ENCODE data around the gene KRR1.

Gene KRR1

GRCh38 chr12:75511116-75512048 is at the start of gene KRR1:
KRR1 (minus strand) TSS chr12:75511609; CDS start chr12:75511597, 12 bp downstream.
- peak within 1 kb of the TSS; percentile 66 to 87 for H3K9ac ChIP-seq (ENCODE audit: low read depth in 1 of 2, low read length in 2 of 2)
- peaks cover 6 to 10% of the 10 kb centered on the region in 2 donors for H3K4me1 ChIP-seq (ENCODE audit: control insufficient read depth in 2 of 2, insufficient read depth in 2 of 2, low read length in 2 of 2)
- H3K27me3 ChIP-seq (ENCODE audit: control insufficient read depth in 2 of 2, insufficient read depth in 2 of 2, low read length in 2 of 2) = no peaks in the 10 kb centered on the region
- H3K4me3 ChIP-seq (ENCODE audit: low read length in 2 of 2) = peak within 1 kb of the TSS; percentile 68 to 95
- peak within 1 kb of the TSS; percentile 23 to 39 for H3K27ac ChIP-seq (ENCODE audit: low read depth in 2 of 2, low read length in 2 of 2)
- no peaks in the 10 kb centered on the region for H3K9me3 ChIP-seq (ENCODE audit: control insufficient read depth in 2 of 2, low read length in 2 of 2)
- H3K36me3 ChIP-seq (ENCODE audit: control insufficient read depth in 2 of 2, insufficient read depth in 2 of 2, low read length in 2 of 2) = peaks cover 0 to 4% of the 10 kb centered on the region in 2 donors

GRCh38 chr12:75560167-75560566 is 48.8 kb upstream of the KRR1 start:
- H3K27ac ChIP-seq (ENCODE audit: low read depth in 2 of 2, low read length in 2 of 2) = no peak overlapping the region
- H3K36me3 ChIP-seq (ENCODE audit: control insufficient read depth in 2 of 2, insufficient read depth in 2 of 2, low read length in 2 of 2) = no peaks in the 10 kb centered on the region
- H3K4me3 ChIP-seq (ENCODE audit: low read length in 2 of 2) = no peak overlapping the region
- H3K4me1 ChIP-seq (ENCODE audit: control insufficient read depth in 2 of 2, insufficient read depth in 2 of 2, low read length in 2 of 2) = no peaks in the 10 kb centered on the region
- no peak overlapping the region for H3K9ac ChIP-seq (ENCODE audit: low read depth in 1 of 2, low read length in 2 of 2)
- H3K27me3 ChIP-seq (ENCODE audit: control insufficient read depth in 2 of 2, insufficient read depth in 2 of 2, low read length in 2 of 2) = no peaks in the 10 kb centered on the region
- H3K9me3 ChIP-seq (ENCODE audit: control insufficient read depth in 2 of 2, low read length in 2 of 2) = no peaks in the 10 kb centered on the region

- no peaks in the 10 kb centered on the region for H3K27me3 ChIP-seq (ENCODE audit: control insufficient read depth in 2 of 2, insufficient read depth in 2 of 2, low read length in 2 of 2)
- no peaks in the 10 kb centered on the region for H3K9me3 ChIP-seq (ENCODE audit: control insufficient read depth in 2 of 2, low read length in 2 of 2)
- no peaks in the 10 kb centered on the region for H3K4me1 ChIP-seq (ENCODE audit: control insufficient read depth in 2 of 2, insufficient read depth in 2 of 2, low read length in 2 of 2)
- H3K9ac ChIP-seq (ENCODE audit: low read depth in 1 of 2, low read length in 2 of 2) = no peak overlapping the region
- H3K27ac ChIP-seq (ENCODE audit: low read depth in 2 of 2, low read length in 2 of 2) = no peak overlapping the region
- H3K4me3 ChIP-seq (ENCODE audit: low read length in 2 of 2) = no peak overlapping the region
- H3K36me3 ChIP-seq (ENCODE audit: control insufficient read depth in 2 of 2, insufficient read depth in 2 of 2, low read length in 2 of 2) = no peaks in the 10 kb centered on the region
Measured at GRCh38 chr12:75558287-75558686, 46.9 kb upstream of the KRR1 start.

- H3K9me3 ChIP-seq (ENCODE audit: control insufficient read depth in 2 of 2, low read length in 2 of 2) = no peaks in the 10 kb centered on the region
- H3K27me3 ChIP-seq (ENCODE audit: control insufficient read depth in 2 of 2, insufficient read depth in 2 of 2, low read length in 2 of 2) = no peaks in the 10 kb centered on the region
- no peak overlapping the region for H3K4me3 ChIP-seq (ENCODE audit: low read length in 2 of 2)
- no peaks in the 10 kb centered on the region for H3K36me3 ChIP-seq (ENCODE audit: control insufficient read depth in 2 of 2, insufficient read depth in 2 of 2, low read length in 2 of 2)
- no peak overlapping the region for H3K27ac ChIP-seq (ENCODE audit: low read depth in 2 of 2, low read length in 2 of 2)
- no peaks in the 10 kb centered on the region for H3K4me1 ChIP-seq (ENCODE audit: control insufficient read depth in 2 of 2, insufficient read depth in 2 of 2, low read length in 2 of 2)
- H3K9ac ChIP-seq (ENCODE audit: low read depth in 1 of 2, low read length in 2 of 2) = no peak overlapping the region
Measured at GRCh38 chr12:75556311-75556899, 45.0 kb upstream of the KRR1 start.

GRCh38 chr12:75554556-75554880 is 43.1 kb upstream of the KRR1 start:
- H3K4me3 ChIP-seq (ENCODE audit: low read length in 2 of 2) = no peak overlapping the region
- no peaks in the 10 kb centered on the region for H3K36me3 ChIP-seq (ENCODE audit: control insufficient read depth in 2 of 2, insufficient read depth in 2 of 2, low read length in 2 of 2)
- no peaks in the 10 kb centered on the region for H3K9me3 ChIP-seq (ENCODE audit: control insufficient read depth in 2 of 2, low read length in 2 of 2)
- no peak overlapping the region for H3K27ac ChIP-seq (ENCODE audit: low read depth in 2 of 2, low read length in 2 of 2)
- H3K27me3 ChIP-seq (ENCODE audit: control insufficient read depth in 2 of 2, insufficient read depth in 2 of 2, low read length in 2 of 2) = no peaks in the 10 kb centered on the region
- H3K4me1 ChIP-seq (ENCODE audit: control insufficient read depth in 2 of 2, insufficient read depth in 2 of 2, low read length in 2 of 2) = no peaks in the 10 kb centered on the region
- H3K9ac ChIP-seq (ENCODE audit: low read depth in 1 of 2, low read length in 2 of 2) = no peak overlapping the region

GRCh38 chr12:75553836-75554555 is 42.6 kb upstream of the KRR1 start:
- Histone ChIP-seq H3K27ac (ENCODE audit: low read depth in 2 of 2, low read length in 2 of 2) (no peak overlapping the region), H3K9me3 (ENCODE audit: control insufficient read depth in 2 of 2, low read length in 2 of 2) (no peaks in the 10 kb centered on the region)

GRCh38 chr12:75553398-75553797 is 42.0 kb upstream of the KRR1 start:
- H3K27me3 ChIP-seq (ENCODE audit: control insufficient read depth in 2 of 2, insufficient read depth in 2 of 2, low read length in 2 of 2) = no peaks in the 10 kb centered on the region
- no peak overlapping the region for H3K27ac ChIP-seq (ENCODE audit: low read depth in 2 of 2, low read length in 2 of 2)
- no peaks in the 10 kb centered on the region for H3K9me3 ChIP-seq (ENCODE audit: control insufficient read depth in 2 of 2, low read length in 2 of 2)
- no peak overlapping the region for H3K4me3 ChIP-seq (ENCODE audit: low read length in 2 of 2)
- H3K36me3 ChIP-seq (ENCODE audit: control insufficient read depth in 2 of 2, insufficient read depth in 2 of 2, low read length in 2 of 2) = no peaks in the 10 kb centered on the region
- no peaks in the 10 kb centered on the region for H3K4me1 ChIP-seq (ENCODE audit: control insufficient read depth in 2 of 2, insufficient read depth in 2 of 2, low read length in 2 of 2)
- H3K9ac ChIP-seq (ENCODE audit: low read depth in 1 of 2, low read length in 2 of 2) = no peak overlapping the region

More at GRCh38 chr12:75553836-75554555, 42.6 kb upstream of the KRR1 start:
- Histone ChIP-seq H3K9ac (ENCODE audit: low read depth in 1 of 2, low read length in 2 of 2) (no peak overlapping the region), H3K4me1 (ENCODE audit: control insufficient read depth in 2 of 2, insufficient read depth in 2 of 2, low read length in 2 of 2) (no peaks in the 10 kb centered on the region), H3K27me3 (ENCODE audit: control insufficient read depth in 2 of 2, insufficient read depth in 2 of 2, low read length in 2 of 2) (no peaks in the 10 kb centered on the region), H3K36me3 (ENCODE audit: control insufficient read depth in 2 of 2, insufficient read depth in 2 of 2, low read length in 2 of 2) (no peaks in the 10 kb centered on the region), H3K4me3 (ENCODE audit: low read length in 2 of 2) (no peak overlapping the region)

- H3K36me3 ChIP-seq (ENCODE audit: control insufficient read depth in 2 of 2, insufficient read depth in 2 of 2, low read length in 2 of 2) = no peaks in the 10 kb centered on the region
- no peak overlapping the region for H3K4me3 ChIP-seq (ENCODE audit: low read length in 2 of 2)
- H3K27me3 ChIP-seq (ENCODE audit: control insufficient read depth in 2 of 2, insufficient read depth in 2 of 2, low read length in 2 of 2) = no peaks in the 10 kb centered on the region
- no peak overlapping the region for H3K9ac ChIP-seq (ENCODE audit: low read depth in 1 of 2, low read length in 2 of 2)
- H3K27ac ChIP-seq (ENCODE audit: low read depth in 2 of 2, low read length in 2 of 2) = no peak overlapping the region
- no peaks in the 10 kb centered on the region for H3K9me3 ChIP-seq (ENCODE audit: control insufficient read depth in 2 of 2, low read length in 2 of 2)
- H3K4me1 ChIP-seq (ENCODE audit: control insufficient read depth in 2 of 2, insufficient read depth in 2 of 2, low read length in 2 of 2) = no peaks in the 10 kb centered on the region
Measured at GRCh38 chr12:75551477-75551876, 40.1 kb upstream of the KRR1 start.

- no peak overlapping the region for H3K27ac ChIP-seq (ENCODE audit: low read depth in 2 of 2, low read length in 2 of 2)
- H3K9me3 ChIP-seq (ENCODE audit: control insufficient read depth in 2 of 2, low read length in 2 of 2) = no peaks in the 10 kb centered on the region
- H3K4me3 ChIP-seq (ENCODE audit: low read length in 2 of 2) = no peak overlapping the region
- H3K27me3 ChIP-seq (ENCODE audit: control insufficient read depth in 2 of 2, insufficient read depth in 2 of 2, low read length in 2 of 2) = no peaks in the 10 kb centered on the region
- no peaks in the 10 kb centered on the region for H3K36me3 ChIP-seq (ENCODE audit: control insufficient read depth in 2 of 2, insufficient read depth in 2 of 2, low read length in 2 of 2)
- H3K4me1 ChIP-seq (ENCODE audit: control insufficient read depth in 2 of 2, insufficient read depth in 2 of 2, low read length in 2 of 2) = no peaks in the 10 kb centered on the region
- no peak overlapping the region for H3K9ac ChIP-seq (ENCODE audit: low read depth in 1 of 2, low read length in 2 of 2)
Measured at GRCh38 chr12:75550401-75551240, 39.2 kb upstream of the KRR1 start.
